HG03469 (cell line): ENCODE data around the gene NKPD1.
A peak's percentile ranks its signal among the peaks of the same experiment; 100 is the strongest.

Experiments
- ATAC-seq: cut with Tn5 transposase; IDR thresholded peaks from one replicate; pipeline ENCODE4 v1.9.1; 2021; ENCODE audit warnings: mild to moderate bottlenecking, moderate library complexity, moderate number of reproducible peaks; ENCODE audit not compliant: unreplicated experiment

The NKPD1 gene, protein sequence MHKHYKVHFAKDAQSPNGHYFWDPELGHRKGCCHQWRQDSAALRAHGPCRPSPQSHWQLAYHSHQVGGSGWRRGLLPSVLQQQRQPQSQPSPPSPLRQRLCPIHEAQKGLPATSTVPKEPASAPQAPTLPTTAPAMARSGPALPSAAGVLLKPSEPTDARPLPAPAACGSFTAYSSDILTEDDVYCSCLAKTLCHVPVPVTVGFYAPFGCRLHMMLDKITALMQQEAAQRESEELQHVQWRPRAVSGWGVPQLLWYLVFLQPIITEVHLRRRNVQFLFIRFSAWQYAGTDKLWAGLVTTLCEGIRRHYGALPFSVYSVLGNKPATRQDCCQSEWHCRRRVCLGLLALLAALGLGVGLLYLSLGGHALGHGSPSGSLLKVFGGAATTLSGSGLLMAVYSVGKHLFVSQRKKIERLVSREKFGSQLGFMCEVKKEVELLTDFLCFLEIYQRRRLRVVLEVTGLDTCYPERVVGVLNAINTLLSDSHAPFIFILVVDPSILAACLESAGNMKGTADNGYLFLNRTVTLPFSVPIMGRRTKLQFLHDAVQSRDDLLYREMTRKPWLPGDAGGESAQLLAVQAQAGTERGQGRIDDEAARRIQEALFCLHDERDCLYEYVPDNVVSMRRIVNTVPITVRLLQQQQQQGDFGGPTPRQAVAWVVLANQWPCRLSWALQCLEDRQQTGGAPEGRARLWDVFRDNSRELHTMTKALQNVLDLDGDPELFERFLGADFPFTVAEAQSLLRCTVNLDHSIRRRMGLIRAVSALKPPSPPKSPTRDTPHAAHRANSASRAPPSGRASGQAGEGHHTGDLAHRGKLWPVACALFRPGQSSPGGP

DNA sequence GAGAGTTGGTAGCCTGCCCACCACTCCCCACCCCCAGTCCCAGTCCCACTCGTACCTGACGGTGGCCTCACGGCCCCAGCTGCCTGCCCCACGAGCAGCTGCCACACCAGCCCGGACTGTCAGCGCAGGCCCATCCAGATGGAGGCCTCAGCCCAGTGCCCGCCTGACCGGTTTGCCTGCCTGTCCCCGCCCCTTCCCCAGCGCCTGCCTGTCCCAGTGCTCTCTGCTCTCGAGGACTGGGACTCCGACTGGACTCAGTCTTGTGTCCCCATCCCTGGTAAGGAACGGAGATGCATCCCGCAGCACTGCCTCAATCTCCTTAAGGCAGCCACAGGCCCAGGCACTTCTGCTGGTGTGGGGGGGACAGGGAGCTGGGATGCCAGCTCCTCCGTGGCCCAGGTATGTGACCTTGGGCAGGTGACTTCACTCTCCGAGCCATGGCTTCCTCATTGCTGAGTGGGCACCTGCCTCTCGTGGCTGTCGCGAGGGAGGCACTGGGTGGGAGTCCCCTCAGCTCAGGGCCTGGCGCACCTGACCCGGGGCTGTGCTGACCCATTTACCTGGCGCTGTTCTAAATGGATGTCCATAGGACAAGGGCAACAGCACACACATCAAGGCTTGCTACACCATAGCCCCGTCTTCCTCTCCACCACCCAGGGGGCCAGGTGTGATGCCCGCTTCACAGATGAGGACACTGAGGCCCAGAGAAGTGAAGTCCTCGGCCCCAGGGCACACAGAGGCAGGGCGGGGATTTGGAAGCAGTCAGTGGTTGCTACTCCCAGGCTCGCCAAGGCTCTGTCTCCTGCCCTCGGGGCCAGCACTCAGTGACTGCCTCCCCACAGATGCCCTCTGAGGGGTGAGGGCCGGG is at the start of gene NKPD1:
Gene NKPD1, minus strand, starts transcription at position 113 of the 868 bp plus-strand sequence. CDS start 832 bp downstream, outside the sequence.
- ATAC-seq, result no peak

DNA sequence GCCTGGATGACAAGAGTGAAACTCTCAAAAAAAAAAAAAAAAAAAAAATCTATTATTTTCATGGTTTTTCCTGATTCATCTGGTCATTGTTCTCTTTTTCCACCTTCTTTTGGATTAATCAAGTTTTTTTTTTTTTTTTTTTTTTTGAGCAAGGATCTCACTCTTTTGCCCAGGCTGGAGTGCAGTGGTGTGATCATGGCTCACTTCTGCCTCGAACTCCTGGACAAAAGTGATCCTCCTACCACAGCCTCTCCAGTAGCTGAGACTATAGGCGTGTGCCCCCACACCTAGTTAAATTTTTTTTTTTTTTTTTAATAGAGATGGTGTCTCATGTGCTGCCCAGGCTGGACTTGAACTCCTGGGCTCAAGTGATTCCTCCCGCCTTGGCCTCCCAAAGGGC is 45.5 kb upstream of the NKPD1 start:
- no peak for ATAC-seq

DNA sequence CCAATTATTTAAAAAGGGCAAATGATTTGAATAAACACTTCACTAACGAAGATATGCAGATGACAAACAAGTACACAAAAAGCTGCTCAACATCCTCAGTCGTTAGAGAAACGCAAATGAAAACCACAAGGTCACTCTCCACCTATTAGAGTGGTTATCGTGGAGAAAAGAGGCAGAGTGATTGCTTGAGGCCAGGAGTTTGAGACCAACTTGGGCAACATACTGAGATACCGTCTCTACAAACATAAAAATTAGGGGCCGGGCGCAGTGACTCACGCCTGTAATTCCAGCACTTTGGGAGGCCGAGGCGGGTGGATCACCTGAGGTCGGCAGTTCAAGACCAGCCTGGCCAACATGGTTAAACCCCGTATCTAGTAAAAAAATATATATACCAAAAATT is 45.0 kb upstream of the NKPD1 start:
- no peak for ATAC-seq

DNA sequence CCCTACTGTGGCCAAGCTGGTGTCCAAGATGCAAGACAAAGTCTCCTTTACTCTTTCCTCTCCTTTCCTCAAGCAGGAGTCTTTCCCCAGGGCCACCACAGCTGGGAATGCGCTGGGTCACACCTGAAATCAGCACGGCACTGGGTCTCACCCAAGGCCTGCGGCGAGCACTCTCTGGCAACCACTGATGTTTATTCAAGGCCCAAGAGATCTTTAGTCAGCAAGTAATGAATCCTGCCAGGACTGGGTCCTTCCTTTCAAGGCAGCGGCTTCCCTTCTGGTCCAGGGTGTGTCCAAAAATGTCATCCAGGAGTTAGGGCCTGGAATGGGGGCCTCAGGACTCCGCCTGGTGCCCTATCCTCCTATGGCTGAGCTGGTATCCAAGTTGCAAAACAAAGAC is 41.9 kb upstream of the NKPD1 start:
- no peak for ATAC-seq

DNA sequence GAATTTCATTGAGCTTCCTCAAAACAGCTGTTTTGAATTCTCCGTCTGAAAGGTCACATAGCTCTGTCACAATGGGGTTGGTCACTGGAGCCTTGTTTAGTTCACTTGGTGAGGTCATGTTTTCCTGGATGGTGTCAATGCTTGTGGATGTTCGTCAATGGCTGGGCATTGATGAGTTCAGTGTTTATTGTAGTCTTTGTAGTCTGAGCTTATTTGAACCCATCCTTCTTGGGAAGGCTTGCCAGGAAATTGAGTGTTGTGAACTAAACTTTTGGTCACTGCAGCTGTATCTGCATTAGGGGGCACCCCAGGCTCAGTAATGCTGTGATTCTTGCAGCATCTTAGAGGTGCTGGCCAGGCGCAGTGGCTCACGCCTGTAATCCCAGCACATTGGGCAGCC is 39.8 kb upstream of the NKPD1 start:
- ATAC-seq, result no peak

DNA sequence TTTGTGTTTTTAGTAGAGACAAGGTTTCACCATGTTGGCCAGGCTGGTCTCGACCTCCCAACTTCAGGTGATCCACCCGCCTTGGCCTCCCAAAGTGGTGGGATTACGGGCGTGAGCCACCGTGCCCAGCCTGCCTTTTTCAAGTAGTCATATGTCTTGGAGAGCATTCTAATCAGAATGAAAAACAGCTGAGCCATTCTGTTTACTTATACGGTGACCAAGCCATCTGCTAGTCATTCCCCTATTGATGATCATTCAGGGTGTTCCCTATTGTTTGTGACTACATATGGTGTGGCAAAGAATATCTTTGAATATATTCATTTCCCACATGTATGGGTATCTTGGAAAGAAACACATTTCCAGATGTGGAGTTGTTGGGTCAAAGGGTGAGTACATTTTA is 35.0 kb upstream of the NKPD1 start:
- no peak for ATAC-seq

DNA sequence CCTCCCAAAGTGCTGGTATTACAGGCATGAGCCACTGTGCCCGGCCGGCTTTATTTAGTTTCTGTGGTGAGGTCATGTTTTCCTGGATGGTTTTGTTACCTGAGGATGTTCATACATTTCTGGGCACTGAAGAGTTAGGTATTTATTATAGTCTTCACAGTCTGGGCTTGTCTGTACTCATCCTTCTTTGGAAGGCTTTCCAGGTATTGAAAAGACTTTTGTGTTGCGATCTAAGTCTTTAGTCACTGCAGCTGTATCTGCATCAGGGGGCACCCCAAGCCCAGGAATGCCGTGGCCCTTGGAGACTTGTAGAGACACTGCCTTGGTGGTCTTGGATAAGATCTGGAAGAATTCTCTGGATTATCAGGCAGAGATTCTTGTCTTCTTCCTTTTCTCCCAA is 30.6 kb upstream of the NKPD1 start:
- ATAC-seq, result no peak

DNA sequence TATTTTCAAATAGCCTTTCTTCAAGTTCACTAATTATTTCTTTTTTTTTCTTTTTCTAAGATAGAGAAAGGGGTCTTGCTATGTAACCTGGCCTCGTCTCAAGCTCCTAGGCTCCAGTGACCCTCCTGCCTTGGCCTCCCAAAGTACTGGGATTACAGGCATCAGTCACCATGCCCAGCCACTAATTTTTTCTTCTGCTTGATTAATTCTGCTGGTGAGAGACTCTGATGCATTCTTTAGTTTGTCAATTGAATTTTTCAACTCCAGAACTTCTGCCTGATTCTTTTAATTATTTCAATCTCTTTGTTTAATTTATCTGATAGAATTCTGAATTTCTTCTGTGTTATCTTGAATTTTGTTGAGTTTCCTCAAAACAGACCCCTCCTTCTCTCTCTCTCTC is 29.2 kb upstream of the NKPD1 start:
- no peak for ATAC-seq

DNA sequence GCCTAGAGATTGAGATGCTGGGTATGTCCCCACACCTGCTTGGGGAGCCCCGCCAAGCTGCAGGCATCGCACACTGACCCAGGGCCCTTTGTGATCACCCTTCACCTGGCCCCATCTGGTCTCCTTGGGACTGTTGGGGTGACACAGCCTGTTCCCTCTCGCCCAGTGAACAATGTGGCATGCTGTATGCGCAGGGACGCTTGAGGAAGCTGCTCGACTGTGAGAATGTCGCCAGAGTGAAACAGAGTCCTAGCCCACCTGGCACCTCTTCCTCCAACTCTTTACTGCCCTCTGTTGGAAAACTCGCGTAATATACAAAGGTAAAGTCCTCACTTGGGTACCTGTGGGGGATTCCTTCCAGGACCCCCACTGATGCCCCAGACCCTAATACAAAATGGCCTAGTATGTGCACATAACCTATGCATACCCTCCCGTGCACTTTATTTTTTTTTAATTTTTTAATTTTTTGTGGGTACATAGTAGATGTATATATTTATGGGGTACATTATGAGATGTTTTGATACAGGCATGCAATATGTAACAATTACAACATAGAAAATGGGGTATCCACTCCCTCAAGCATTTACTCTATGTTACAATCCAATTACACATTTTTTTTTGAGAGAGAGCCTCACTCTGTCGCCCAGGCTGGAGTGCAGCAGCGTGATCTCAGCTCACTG is 26.8 kb upstream of the NKPD1 start:
- no peak for ATAC-seq

DNA sequence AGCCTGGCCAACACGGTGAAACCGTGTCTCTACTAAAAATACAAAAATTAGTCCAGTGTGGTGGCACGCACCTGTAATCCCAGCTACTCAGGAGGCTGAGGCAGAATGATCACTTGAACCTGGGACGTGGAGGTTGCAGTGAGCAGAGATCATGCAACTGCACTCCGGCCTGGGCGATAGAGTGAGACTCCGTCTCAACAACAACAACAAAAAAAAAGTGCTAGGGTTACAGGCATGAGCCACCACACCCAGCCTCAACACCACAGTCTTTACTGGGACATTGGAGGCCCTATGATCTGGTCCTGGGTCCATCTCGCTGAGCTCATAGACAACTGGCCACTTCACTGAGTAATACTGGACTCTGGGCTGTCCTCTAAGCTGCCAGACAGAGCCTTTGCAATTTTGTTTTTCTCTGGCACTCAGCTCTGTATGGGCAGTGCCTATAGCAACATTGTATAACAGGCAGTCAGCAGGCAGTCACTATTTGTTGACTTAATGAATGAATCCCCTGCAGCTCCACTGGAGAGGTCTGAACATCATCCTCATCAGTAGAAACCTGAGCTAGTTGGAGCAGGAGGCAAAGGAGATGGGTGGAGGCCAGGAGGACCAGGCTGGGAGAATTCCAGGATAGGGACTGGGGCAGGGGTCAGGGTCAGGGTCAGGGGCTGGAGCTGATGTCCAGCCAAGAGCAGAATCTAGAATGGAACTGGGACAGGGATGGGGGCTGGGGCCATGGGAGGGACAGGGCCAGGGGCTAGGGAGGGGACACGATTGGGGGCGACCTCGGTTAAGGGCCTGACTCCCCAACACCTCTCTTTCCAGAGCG is 25.9 kb upstream of the NKPD1 start:
- no peak for ATAC-seq

DNA sequence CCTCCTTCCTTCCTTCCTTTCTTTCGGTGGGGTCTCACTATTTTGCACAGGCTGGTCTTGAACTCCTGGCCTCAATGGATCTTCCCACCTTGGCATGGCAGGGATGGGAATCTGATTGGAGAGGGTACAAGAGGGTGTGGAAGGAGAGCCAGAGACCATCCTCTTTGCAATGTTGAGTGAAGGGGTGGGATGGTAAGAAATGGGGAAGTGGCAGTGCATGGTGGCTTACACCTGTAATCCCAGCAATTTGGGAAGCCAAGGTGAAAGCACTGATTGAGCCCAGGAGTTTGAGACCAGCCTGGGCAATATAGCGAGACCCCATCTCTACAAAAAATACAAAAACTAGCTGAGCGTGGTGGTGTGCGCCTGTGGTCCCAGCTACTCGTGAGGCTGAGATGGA is 23.3 kb upstream of the NKPD1 start:
- ATAC-seq, result no peak

DNA sequence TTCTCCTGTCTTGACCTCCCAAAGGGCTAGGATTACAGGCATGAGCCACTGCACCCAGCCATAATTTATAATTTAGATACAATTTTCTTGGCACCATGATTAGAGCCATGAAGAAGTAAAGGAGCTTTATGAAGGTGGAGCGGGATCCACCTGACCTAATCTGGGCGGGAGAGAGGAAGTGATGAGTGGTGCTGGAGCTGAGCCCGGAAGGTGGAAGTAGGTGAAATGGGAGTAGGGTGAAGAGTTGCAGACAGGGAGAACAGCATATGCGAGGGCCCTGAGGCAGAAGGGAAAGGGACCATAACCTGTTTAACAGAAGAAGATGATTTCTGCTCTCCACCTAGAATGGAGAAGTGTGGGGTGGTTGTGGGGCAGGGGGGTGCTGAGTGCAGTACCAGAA is 22.0 kb upstream of the NKPD1 start:
- no peak for ATAC-seq

DNA sequence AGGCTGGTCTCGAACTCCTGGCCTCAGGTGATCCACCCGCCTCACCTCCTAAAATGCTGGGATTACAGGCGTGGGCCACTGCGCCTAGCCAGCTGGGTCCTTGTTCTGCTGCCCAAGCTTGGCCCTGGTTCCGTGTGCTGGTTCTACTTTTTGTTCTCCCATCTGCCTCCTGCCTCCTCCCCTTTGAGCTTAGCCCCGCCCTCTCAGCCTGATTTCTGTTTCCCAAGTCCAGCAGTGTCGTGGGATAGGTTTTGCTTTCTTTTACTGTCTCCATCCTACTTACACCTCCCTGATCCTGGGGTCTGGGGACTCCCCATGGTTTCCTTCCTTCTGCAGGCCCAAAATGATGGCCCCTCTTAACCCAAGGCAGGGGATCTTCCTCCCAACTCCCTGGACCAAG is 20.2 kb upstream of the NKPD1 start:
- no peak for ATAC-seq

DNA sequence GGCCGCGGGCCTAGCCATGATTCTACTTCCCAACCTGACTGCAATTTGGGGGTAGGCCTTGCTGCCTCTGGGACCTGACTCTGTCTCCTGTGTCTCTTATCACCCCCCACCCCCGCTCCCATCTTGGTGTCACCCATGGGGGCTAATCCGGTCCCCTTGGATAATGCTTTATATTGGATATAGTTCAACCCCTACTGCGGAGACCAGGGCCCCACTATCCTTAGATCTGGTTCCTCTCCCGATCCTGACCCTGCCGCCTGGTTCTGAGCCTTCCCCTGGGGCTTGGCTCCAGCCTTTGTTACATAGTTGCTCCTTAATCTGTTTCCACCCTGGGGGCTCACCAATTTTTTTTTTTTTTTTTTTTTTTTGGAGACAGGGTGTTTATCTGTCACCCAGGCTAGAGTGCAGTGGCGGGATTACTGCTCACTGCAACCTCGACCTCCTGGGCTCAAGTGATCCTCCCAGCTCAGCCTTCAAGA is 19.1 kb upstream of the NKPD1 start:
- ATAC-seq, result no peak

DNA sequence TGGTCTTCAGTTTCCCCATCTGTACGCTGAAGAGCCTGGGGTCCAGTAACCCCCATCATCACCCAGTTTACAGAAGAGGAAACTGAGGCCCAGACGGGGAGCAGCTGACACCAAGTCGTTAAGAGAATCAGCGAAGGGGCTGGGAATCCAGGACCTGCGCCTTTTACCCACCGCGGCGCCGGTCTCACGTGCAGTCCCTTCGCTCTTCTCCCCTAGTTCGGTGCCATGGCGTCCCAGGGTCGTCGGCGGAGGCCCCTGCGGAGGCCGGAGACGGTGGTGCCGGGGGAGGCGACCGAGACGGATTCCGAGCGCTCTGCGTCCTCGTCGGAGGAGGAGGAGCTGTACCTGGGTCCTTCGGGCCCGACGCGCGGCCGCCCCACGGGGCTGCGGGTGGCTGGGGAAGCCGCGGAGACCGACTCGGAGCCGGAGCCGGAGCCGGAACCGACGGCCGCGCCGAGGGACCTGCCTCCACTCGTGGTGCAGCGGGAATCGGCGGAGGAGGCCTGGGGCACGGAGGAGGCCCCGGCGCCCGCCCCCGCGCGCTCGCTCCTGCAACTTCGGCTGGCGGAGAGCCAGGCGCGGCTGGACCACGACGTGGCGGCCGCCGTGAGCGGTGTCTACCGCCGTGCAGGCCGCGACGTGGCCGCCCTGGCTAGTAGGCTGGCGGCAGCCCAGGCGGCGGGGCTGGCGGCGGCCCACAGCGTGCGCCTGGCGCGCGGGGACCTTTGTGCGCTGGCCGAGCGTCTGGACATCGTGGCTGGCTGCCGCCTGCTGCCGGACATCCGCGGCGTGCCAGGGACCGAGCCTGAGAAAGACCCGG is 18.5 kb upstream of the NKPD1 start:
- no peak for ATAC-seq

DNA sequence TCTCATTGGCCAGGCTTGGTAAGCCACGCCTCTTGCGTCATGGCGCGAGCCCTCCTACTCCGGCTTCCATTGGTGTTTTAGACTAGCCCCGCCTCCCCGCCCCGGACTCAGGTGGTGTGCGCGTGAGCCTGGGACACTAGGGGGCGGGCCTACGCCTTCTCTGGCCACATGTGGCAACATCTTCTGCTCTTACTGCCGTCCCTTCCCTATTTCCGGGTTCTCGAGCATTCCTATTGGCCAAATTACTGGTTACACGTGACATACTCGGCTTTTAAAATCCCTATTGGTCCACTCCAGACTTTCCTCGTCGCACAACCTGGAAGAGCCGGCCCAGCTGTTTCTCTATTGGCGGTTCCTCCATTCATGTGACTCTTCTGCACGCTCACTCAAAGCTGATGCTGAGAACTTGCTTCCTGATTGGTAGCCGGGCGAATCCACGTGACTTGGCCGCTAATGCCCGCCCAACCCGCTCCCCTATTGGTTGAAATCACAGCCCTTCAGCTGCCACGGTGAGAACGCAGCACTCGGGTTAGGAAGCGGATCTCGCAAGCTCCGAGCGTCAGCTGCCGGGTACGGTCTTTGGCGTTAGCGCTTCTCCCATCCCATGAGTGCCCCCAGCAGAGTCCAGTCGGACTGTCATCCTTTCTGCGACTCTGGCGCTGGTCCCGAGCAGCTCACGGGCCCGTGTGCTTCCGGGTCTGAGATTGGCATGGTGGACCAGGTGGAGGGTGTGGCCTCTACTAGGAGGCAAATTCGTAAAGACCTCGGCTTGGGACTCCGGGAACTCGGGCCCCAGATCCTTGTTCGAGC is 17.7 kb upstream of the NKPD1 start, which contains the start of gene BLOC1S3:
Gene BLOC1S3, plus strand, starts transcription at position 523 of the 810 bp plus-strand sequence. CDS start 513 bp downstream, outside the sequence.
- ATAC-seq, result peak; percentile 66

DNA sequence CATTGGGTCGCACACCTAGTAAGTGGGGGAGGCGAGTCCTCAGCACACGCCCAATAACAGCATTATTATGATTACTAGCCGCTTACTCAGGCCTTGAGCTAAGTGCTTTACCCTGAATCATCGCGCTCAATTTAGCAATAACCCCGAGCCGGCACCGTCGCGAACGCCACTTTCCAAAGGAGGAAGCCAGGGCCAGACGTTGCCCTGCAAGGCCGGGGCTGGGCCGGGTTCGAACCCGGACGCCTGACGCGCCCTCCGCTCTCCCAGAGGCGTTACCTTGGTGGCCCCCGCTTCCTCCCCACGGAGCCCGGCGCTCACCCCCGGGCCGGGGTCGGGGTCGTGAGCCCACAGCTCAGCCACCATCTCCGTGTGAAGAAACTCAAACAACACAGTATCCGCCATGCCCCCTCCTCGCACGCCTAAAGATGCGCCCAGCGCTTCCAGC is 17.1 kb upstream of the NKPD1 start, which contains the start of gene TRAPPC6A:
Gene TRAPPC6A, minus strand, starts transcription at position 421 of the 445 bp plus-strand sequence. Its CDS starts 19 bp downstream, at position 402.
- ATAC-seq, result no peak
